Endothelial cell of umbilical vein (primary cell): ENCODE measurements around the gene RBPJ. TPM values are rescaled to one million over a fixed set of nuclear protein-coding genes. Genes with fewer than 3 reads are reported as not detected.

ENCODE experiments used
- BruUV-seq: library from RNA; stranded (reverse); fragments of 400-500 nt; replicated peaks from 2 replicates; lab custom pipeline; 2021; lab: Mats Ljungman, UMichigan
- CTCF ChIA-PET: fragments of 300-600, 350-600 bp; sonication (Branson Sonifier 250); formaldehyde crosslinking; loops from one replicate; lab custom pipeline; 2021; ENCODE audit warnings: antibody characterized with exemption, inconsistent platforms; lab: Charles Lee
- POLR2A ChIA-PET: fragments of 300-600, 350-600 bp; sonication (Branson Sonifier 250); formaldehyde crosslinking; loops from one replicate; lab custom pipeline; 2021; ENCODE audit warnings: antibody characterized with exemption, inconsistent platforms; lab: Charles Lee
- DNase-seq: peaks from one replicate; pipeline ENCODE4 v3.0.0-alpha.2; 2011; ENCODE audit warnings: low read depth, low spot score
- FAIRE-seq: peaks from 2 replicates; lab custom pipeline; 2011; peaks lifted over from hg19 to GRCh38; lab: Jason Lieb, UNC
- H2AFZ ChIP-seq: 2 replicates; pipeline ENCODE4 v1.6.0; 2012; ENCODE audit warnings: low read depth, low read length, control low read depth, inconsistent platforms
- H3K27ac ChIP-seq: 2 replicates; pipeline ENCODE4 v1.5.1; 2011; ENCODE audit warnings: low read depth, mild to moderate bottlenecking, control low read depth, low read length, moderate library complexity; ENCODE audit not compliant: insufficient read depth
- H3K27me3 ChIP-seq, 2 experiments: 2 replicates each; pipeline versions ENCODE4 v1.6.0 to v1.6.1; 2011; ENCODE audit warnings: low read length in 2 of 2, mixed read lengths in 1 of 2; ENCODE audit not compliant: control insufficient read depth in 2 of 2, insufficient read depth in 2 of 2
- H3K36me3 ChIP-seq, 2 experiments: 2 replicates in 1 of 2; 3 replicates in 1 of 2; pipeline ENCODE4 v1.5.1; 2011; ENCODE audit warnings: low read length in 2 of 2, mild to moderate bottlenecking in 1 of 2, moderate library complexity in 1 of 2; ENCODE audit not compliant: control insufficient read depth in 2 of 2, insufficient read depth in 2 of 2; ENCODE audit errors: extremely low read depth in 1 of 2
- H3K4me1 ChIP-seq: 3 replicates; pipeline ENCODE4 v1.5.1; 2011; ENCODE audit warnings: mild to moderate bottlenecking, low read length; ENCODE audit not compliant: control insufficient read depth, insufficient read depth; ENCODE audit errors: extremely low read depth
- H3K4me2 ChIP-seq: 2 replicates; pipeline ENCODE4 v1.6.1; 2011; ENCODE audit warnings: low read length, control low read depth, mixed read lengths; ENCODE audit not compliant: insufficient read depth
- H3K4me3 ChIP-seq, 3 experiments: fragments of 200-600 bp in 1 of 3; sonication (generic), shearing (Covaris generic) in 1 of 3; replicated peaks in 1 of 3; 2 replicates each; pipeline ENCODE4 v1.5.1; 2011 to 2016; ENCODE audit warnings: control low read depth in 3 of 3, low read length in 3 of 3, mild to moderate bottlenecking in 2 of 3, inconsistent platforms in 1 of 3, low read depth in 1 of 3, moderate library complexity in 1 of 3; ENCODE audit not compliant: insufficient read depth in 1 of 3
- H3K79me2 ChIP-seq: 2 replicates; pipeline ENCODE4 v1.6.0; 2012; ENCODE audit warnings: low read length, inconsistent platforms; ENCODE audit not compliant: control insufficient read depth, insufficient read depth
- H3K9ac ChIP-seq: replicated peaks from 2 replicates; pipeline ENCODE3; 2011; ENCODE audit warnings: low read length, control low read depth; ENCODE audit not compliant: insufficient read depth; ENCODE audit errors: extremely low read depth
- H3K9me1 ChIP-seq: replicated peaks from 3 replicates; pipeline ENCODE4 v1.6.0; 2011; ENCODE audit warnings: mild to moderate bottlenecking, low read length; ENCODE audit not compliant: control insufficient read depth, insufficient read depth; ENCODE audit errors: extremely low read depth
- H3K9me3 ChIP-seq: replicated peaks from 2 replicates; pipeline ENCODE4 v1.5.1; 2012; ENCODE audit warnings: low read length, inconsistent platforms; ENCODE audit not compliant: control insufficient read depth, insufficient read depth
- H4K20me1 ChIP-seq: replicated peaks from 2 replicates; pipeline ENCODE3; 2011; ENCODE audit warnings: mild to moderate bottlenecking, low read length; ENCODE audit not compliant: control insufficient read depth, insufficient read depth; ENCODE audit errors: extremely low read depth
- CTCF ChIP-seq, 2 donors: IDR thresholded peaks; 1 replicate in 1 of 2; 2 replicates in 1 of 2; pipeline ENCODE4 v1.5.1; 2011; ENCODE audit warnings: low read length in 2 of 2, mild to moderate bottlenecking in 2 of 2, moderate library complexity in 2 of 2, control low read depth in 1 of 2, inconsistent platforms in 1 of 2, low read depth in 1 of 2; ENCODE audit not compliant: insufficient read depth in 1 of 2; ENCODE audit errors: extremely low read depth in 1 of 2
- EZH2 ChIP-seq: IDR thresholded peaks from 2 replicates; pipeline ENCODE4 v1.6.1; 2012; ENCODE audit warnings: borderline replicate concordance, low read depth, mild to moderate bottlenecking, moderate library complexity, low read length, inconsistent platforms; ENCODE audit not compliant: severe bottlenecking
- FOS ChIP-seq: IDR thresholded peaks from 2 replicates; pipeline ENCODE4 v1.6.1; 2011; ENCODE audit warnings: mild to moderate bottlenecking, low read length, moderate library complexity, borderline replicate concordance; ENCODE audit not compliant: insufficient read depth
- GATA2 ChIP-seq: IDR thresholded peaks from 2 replicates; pipeline ENCODE4 v1.7.0; 2011; ENCODE audit warnings: low read depth, mild to moderate bottlenecking, moderate library complexity, mixed read lengths, low read length; ENCODE audit not compliant: insufficient read length, insufficient read depth
- JUN ChIP-seq: IDR thresholded peaks from 2 replicates; pipeline ENCODE4 v1.6.1; 2011; ENCODE audit warnings: borderline replicate concordance, low read depth; ENCODE audit not compliant: insufficient read length, insufficient read depth
- MAX ChIP-seq: IDR thresholded peaks from 2 replicates; pipeline ENCODE4 v1.6.1; 2011; ENCODE audit not compliant: insufficient read depth, insufficient read length
- MYC ChIP-seq: IDR thresholded peaks from one replicate; pipeline ENCODE4 v1.6.1; 2011; ENCODE audit warnings: mild to moderate bottlenecking, low read depth, low read length
- POLR2A ChIP-seq: IDR thresholded peaks from 2 replicates; pipeline ENCODE4 v1.6.1; 2012; ENCODE audit warnings: low read depth, mild to moderate bottlenecking, control low read depth, low read length
- POLR2AphosphoS5 ChIP-seq: IDR thresholded peaks from 2 replicates; pipeline ENCODE4 v1.6.1; 2012; ENCODE audit warnings: low read depth, mild to moderate bottlenecking, control low read depth, low read length, moderate library complexity; ENCODE audit not compliant: insufficient read depth
- dilution Hi-C: fragments of 300-500 bp; cut with MboI; formaldehyde crosslinking; loops from one replicate; pipeline ENCODE4 v1.15.0; 2019; ENCODE audit warnings: low sequenced_read_pairs; ENCODE audit not compliant: extremely low pct_ligation_motif_present
- intact Hi-C: fragments of 100-400 bp; cut with micrococcal nuclease; formaldehyde crosslinking; loops from one replicate; pipeline ENCODE4 v1.10.0; 2022
- polyA plus RNA-seq, 4 experiments: library from polyadenylated mRNA; depleted of rRNA in 3 of 4; stranded (reverse) in 3 of 4; unstranded in 1 of 4; fragments of >200 nt; gene quantifications; 2 replicates each; pipeline versions ENCODE4 v1.2.1 to v1.2.3, GENCODE V29; 2011 to 2012; ENCODE audit warnings: missing spikeins in 1 of 4
- total RNA-seq: library from RNA; stranded (reverse); gene quantifications from 2 replicates; pipeline ENCODE4 v1.2.3, GENCODE V29; 2021

Gene RBPJ
- total and polyA plus RNA-seq, 2 donors (not counting 3 experiments of a cell fraction or from before 2014, with no cell fraction given): 17.0 to 42.9 TPM

GRCh38 chr4:26294904-26295303, 25.9 kb upstream of the RBPJ start:
- DNase-seq (no peak), FAIRE-seq (no peak)
- H3K79me2 ChIP-seq: no peaks in the 10 kb centered on the region
- H3K9ac ChIP-seq: no peak overlapping the region
- H3K4me1 ChIP-seq: no peaks in the 10 kb centered on the region
- no peak overlapping the region for H3K4me2 ChIP-seq
- H2AFZ ChIP-seq: no peak overlapping the region
- H3K36me3 ChIP-seq: no peaks in the 10 kb centered on the region
- no peak overlapping the region for H3K27ac ChIP-seq
- TF ChIP-seq POLR2A: no peak
- no peak for TF ChIP-seq EZH2
- H4K20me1 ChIP-seq: no peaks in the 10 kb centered on the region
- ChIA-PET CTCF (no interaction called here), POLR2A (no interaction called here)
- no TSS peak for BruUV-seq
- no peak overlapping the region for H3K4me3 ChIP-seq
- peaks cover 0 to 4% of the 10 kb centered on the region in 2 experiments for H3K27me3 ChIP-seq
- dilution Hi-C loops: no loop called here
- no peaks in the 10 kb centered on the region for H3K9me3 ChIP-seq
- intact Hi-C loops: no loop called here
- H3K9me1 ChIP-seq: no peaks in the 10 kb centered on the region

GRCh38 chr4:26296021-26296420, 24.8 kb upstream of the RBPJ start:
- Histone ChIP-seq H3K9me3 (no peaks in the 10 kb centered on the region), H2AFZ (no peak overlapping the region), H3K9ac (no peak overlapping the region), H3K27me3 (peaks cover 0 to 4% of the 10 kb centered on the region in 2 experiments), H4K20me1 (no peaks in the 10 kb centered on the region), H3K9me1 (no peaks in the 10 kb centered on the region), H3K27ac (no peak overlapping the region), H3K79me2 (no peaks in the 10 kb centered on the region), H3K36me3 (no peaks in the 10 kb centered on the region), H3K4me2 (no peak overlapping the region), H3K4me1 (no peaks in the 10 kb centered on the region), H3K4me3 (no peak overlapping the region)
- CTCF ChIA-PET: interaction anchor here (0.6 kb wide), 1 partner anchor 32 kb away, joined by 4 read pairs; no protein-coding TSS in a partner anchor
- intact Hi-C loops: no loop called here
- no peak for DNase-seq
- no peak for TF ChIP-seq EZH2
- no peak for TF ChIP-seq POLR2A
- no peak for TF ChIP-seq GATA2
- TF ChIP-seq MAX: no peak
- no peak for TF ChIP-seq CTCF (IDR thresholded peaks at IDR 0.05; ENCODE audit: extremely low read depth in 1 of 2, insufficient read depth in 1 of 2, low read depth in 1 of 2, low read length in 2 of 2)
- no peak for TF ChIP-seq POLR2AphosphoS5
- TF ChIP-seq JUN: no peak
- no peak for TF ChIP-seq FOS
- TF ChIP-seq MYC: no peak
- dilution Hi-C loops: no loop called here
- BruUV-seq: no TSS peak
- POLR2A ChIA-PET: no interaction called here
- no peak for FAIRE-seq
